NCI-H82 treated with DMSO at 0.1 percent for 48 hours (cell line): ENCODE measurements around the gene IFNGR1.
"Not testable (repeated sequence)": the region's sequence is repeated elsewhere in the genome, so short reads cannot be mapped to it uniquely, and the experiment has no call there.

Experiments used
- DNase-seq: peaks from one replicate; lab custom pipeline; 2025; ENCODE audit not compliant: unreplicated experiment; lab: John Stamatoyannopoulos, UW

IFNGR1 gene

DNA sequence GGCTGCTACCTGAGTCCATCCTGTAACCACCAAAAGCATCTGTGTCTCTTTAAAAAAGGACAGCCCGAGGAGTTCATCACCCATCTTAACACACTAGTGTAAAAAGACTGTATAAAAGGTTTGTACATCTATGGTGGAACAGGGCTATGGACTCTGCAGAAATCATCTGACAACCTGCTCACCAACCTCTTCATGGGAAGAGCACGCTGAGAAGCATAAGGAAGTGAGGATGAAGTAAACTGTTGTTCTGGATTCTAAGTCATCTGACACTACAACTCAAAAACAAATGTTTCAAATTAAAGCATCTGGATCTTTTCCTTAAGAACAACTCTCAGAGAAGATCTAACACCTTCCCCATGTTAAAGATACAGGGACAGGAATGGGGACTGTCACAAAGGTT is 5.4 kb downstream of the IFNGR1 start:
- no peak for DNase-seq

DNA sequence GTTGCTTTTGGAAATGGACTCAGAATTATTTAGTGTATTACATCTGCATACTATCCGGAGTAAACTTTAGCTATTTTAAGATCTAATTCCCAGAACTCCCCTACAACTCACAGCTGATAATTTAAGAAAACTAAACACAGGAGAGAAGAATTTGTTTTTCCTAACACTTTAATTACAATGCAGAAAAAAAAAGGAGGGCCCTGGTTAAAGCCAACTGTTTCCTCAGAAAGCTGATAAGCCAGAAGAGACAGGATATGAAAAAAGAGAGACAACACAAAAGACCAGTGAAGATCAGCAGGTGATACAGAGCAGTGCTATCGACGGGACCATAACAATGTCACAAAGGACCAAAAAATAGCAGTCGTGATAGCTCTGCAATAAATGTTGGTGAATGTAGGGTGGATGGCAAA is 5.8 kb downstream of the IFNGR1 start:
- no peak for DNase-seq

DNA sequence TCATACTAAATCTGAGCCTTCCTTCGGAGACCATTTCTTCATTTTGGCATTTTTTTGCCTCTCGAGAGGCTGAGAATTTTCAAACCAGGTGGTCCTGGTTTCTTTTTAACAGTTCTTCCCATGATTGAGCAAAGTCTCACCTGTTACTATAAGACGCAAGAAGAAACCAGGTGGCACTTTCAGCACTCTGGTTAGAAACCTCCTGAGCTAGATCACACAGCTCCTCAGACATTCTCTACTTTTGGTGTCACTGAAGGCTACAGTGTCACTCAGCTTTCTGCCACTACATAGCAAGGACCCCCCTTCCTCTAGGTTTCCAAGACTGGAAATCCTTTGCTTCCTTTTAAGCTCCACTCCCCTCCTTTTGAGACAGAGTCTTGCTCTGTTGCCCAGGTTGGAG is 7.3 kb downstream of the IFNGR1 start:
- no peak for DNase-seq

GRCh38 chr6:137210903-137211302 is 8.3 kb downstream of the IFNGR1 start:
- no peak for DNase-seq

- DNase-seq = no peak
Observed at GRCh38 chr6:137208279-137208678, 10.9 kb downstream of the IFNGR1 start.

DNA sequence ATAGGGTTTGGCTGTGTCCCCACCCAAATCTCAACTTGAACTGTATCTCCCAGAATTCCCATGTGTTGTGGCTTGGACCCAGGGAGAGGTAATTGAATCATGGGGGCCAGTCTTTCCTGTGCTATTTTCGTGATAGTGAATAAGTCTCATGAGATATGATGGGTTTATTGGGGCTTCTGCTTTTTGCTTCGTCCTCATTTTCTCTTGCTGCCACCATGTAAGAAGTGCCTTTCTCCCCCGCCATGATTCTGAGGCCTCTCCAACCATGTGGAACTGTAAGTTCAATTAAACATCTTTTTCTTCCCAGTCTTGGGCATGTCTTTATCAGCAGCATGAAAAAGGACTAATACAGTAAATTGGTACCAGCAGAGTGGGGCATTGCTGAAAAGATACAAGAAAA is 11.7 kb downstream of the IFNGR1 start:
- not testable (repeated sequence) for DNase-seq

GRCh38 chr6:137206577-137206976 is 12.6 kb downstream of the IFNGR1 start:
- no peak for DNase-seq

DNA sequence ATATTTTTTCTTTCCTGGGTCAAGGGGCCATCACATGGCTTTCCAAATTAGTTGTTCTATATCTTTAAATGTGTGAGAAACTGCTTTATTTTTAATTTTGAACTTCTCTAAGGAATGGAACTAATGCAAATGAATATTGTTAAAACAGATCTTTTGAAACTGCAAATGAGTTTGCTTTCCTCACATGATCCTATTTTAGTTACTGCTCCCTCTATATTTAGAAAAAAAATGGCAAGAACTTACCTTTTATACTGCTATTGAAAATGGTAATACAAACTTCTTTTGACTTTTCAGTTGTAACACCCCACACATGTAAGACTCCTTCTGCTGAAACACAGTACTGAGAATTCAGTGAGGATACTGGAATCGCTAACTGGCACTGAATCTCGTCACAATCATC is 15.9 kb downstream of the IFNGR1 start:
- no peak for DNase-seq

GRCh38 chr6:137202078-137202477 is 17.1 kb downstream of the IFNGR1 start:
- DNase-seq = no peak

- no peak for DNase-seq
Observed at GRCh38 chr6:137201006-137201405, 18.2 kb downstream of the IFNGR1 start.

GRCh38 chr6:137200288-137200687 is 18.9 kb downstream of the IFNGR1 start:
- DNase-seq = no peak

DNA sequence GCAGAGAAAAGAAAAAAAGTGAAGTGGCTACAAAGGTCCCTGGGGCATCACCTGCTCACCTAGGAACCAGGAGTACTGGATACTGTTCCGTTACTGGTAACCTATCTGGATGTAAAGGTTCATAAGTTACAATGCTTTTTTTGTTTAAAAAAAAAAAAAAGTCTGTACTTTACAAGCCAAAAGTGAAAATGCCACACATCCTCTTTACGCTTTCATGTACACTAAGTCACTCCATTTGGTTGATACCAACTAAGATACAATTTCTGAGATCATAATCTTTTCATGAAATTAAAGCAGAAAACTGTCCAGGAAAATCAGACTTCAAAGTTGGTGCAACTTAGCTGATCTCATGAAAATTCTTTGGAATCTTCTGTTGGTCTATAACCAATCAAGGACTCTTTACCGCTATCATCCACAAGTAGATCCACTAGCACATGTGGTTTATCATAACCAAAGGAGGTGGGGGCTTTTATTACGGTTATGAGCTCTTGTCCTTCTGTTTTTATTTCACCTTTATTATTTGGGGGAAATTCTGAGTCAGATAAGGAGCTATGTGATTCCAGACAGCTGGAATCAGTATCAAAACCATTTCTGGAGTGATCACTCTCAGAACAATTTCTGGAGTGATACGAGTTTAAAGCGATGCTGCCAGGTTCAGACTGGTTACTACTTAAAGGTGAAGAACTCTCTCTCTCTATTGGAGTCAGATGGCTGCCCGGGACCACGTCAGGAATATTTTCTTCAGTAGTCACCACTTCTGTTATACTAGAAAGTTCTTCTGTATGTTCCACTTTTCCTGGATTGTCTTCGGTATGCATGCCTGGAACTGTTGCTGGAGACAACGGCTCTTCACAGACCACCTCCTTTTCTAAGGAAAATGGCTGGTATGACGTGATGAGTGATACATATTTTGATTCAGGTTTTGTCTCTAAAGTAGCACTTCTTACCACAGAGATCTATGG is 21.2 kb downstream of the IFNGR1 start:
- no peak for DNase-seq

DNA sequence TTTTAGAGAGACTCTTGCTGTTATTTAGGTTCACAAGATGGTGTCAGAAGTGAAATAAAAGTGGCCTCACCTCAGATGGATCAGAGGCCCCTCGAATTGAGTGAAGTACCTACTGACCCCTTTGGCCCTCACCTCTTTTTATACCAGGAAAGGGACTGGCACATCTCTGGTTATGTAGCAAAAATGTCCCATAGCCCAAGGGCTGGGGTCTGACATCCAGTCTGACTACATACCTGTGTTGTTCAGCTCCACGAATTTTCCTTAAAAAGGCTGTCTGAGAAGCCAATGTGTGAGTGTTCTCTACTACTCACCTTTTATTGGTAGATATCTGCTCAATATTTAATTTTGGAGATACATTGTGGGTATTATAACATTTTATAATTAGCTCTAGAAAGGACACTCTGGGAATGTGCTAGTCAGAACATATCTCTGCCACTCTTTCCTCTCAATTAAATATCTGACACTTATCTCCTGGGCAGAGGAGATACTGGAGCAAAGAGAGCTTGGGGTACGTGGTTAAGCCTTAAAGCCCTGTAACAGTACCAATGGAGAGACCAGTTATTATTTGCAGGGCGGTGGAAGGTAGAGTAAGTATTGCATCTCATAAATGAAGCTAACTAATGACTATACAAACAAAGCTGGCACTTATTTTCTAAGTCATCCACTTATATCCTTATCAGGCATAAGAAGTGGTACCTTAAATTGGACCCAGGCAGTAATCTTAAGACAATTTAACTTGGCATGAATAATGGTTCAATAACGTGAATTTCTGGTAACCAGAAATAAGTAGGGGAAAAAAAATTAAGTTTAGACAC is 25.7 kb downstream of the IFNGR1 start:
- no peak for DNase-seq

GRCh38 chr6:137192821-137193220 is 26.4 kb downstream of the IFNGR1 start:
- no peak for DNase-seq

GRCh38 chr6:137191670-137192069 is 27.5 kb downstream of the IFNGR1 start:
- no peak for DNase-seq

DNA sequence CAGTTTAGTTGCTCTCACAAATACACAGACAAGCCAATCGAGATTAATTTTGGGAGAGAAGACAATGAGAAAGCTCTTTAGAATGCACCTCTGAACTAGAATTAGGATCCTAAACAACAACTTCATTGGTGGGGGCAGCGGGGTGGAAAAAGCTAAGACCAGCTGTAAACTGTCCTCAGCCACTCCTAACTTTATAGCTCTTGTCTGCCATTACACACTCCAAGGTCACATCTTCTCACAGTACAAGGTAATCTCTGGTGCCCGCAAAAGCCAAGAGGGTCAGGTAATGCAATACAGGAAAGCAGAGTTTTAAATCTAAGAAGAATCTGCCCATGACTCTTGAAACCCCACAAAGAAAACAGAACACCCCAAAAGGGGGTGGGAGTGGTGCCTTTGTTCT is 27.9 kb downstream of the IFNGR1 start:
- DNase-seq = no peak

- DNase-seq = no peak
Observed at GRCh38 chr6:137190583-137191094, 28.5 kb downstream of the IFNGR1 start.

DNA sequence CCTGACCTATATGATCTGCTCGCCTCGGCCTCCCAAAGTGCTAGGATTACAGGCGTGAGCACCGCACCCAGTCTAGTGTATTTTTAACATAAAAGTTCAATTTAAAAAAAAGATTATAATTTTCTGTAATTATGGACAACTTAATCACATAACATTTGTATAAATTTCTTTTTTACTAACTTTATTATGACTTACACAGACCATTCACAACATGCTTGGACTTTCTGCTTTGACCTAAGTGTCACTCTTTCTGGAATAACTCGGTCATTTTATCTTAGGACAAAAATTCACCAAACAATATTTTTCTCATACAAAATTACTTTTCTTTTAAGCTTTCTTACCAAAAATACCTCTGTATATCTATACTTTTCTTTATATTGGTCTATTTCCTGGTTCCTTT is 30.3 kb downstream of the IFNGR1 start:
- DNase-seq = no peak

DNA sequence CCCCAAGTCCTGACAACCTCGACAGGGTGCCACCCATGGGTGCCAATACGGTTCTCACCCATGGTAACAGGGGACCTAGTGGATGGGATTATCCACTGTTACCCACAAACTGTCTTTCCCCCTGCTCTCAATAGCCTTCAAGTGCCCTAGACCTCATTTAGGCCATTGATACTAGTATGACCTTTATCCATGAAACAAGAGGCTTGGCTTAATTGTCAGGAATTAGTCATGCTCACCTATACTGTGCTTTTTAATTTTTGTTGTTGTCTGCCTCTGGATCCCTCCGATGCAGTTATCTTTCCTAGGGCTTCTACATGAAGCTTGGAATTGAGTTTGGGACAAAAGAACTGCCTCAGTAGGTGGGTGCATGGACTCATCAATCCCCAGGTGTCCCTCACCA is 33.9 kb downstream of the IFNGR1 start:
- no peak for DNase-seq

DNA sequence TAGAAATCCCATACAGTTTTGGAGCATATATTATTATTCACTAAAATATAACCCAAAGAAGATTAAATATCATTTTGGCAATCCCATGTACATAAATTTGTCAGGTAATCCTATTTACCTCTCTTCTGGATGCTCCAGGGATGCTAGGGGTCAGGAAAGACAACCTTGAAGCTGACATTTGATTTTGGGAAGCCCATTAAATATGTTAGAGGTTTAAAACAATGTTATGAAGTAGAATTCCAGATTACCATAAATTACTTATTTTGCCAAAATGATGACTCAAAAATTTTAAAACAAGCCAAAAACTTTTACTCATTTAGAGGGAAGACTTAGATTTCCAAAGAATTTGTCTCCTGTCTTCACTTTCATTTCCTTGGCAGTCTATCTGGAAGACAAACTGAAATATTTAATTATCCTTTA is 36.5 kb downstream of the IFNGR1 start:
- DNase-seq = no peak

DNA sequence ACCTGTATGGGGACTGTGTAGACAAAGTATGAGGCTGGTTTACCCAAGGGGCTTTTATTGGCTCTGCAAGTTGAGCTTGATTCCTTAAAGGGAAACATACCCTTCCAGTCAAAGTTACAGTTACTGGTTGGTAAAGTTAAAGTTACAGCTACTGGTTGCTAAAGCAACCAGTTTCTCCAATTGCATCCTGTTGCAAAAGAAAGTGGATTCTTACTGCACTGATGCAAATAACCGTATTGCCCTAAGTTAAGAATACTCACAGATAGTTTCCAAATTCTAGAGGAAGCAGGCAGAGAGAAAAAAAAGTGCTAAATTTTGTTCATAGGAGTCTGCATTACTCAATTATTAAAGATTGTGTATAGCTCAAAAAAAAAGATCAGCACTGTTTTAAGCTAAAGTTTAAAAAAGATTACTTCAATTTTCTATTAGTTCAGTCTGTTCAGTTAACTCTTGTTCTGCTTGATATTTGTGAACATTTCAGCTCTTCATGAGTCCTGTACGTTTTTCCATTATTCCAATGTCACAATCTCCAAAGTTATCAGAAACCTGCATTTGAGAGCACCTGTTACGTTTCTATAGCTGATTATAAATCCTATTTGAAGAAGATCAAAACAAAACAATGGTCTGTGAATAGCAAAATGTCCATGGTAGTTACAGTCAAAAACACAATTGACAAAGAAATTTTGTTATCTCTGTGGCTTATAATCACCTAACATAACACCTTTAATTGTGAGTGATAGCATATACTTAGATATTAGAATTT is 37.1 kb downstream of the IFNGR1 start:
- no peak for DNase-seq
